Measurements from ENCODE around the gene DNAJC28.
A peak's percentile ranks its signal among the peaks of the same experiment; 100 is the strongest.
"Not testable (repeated sequence)": the region's sequence is repeated elsewhere in the genome, so short reads cannot be mapped to it uniquely, and the experiment has no call there.

The DNAJC28 gene

DNA sequence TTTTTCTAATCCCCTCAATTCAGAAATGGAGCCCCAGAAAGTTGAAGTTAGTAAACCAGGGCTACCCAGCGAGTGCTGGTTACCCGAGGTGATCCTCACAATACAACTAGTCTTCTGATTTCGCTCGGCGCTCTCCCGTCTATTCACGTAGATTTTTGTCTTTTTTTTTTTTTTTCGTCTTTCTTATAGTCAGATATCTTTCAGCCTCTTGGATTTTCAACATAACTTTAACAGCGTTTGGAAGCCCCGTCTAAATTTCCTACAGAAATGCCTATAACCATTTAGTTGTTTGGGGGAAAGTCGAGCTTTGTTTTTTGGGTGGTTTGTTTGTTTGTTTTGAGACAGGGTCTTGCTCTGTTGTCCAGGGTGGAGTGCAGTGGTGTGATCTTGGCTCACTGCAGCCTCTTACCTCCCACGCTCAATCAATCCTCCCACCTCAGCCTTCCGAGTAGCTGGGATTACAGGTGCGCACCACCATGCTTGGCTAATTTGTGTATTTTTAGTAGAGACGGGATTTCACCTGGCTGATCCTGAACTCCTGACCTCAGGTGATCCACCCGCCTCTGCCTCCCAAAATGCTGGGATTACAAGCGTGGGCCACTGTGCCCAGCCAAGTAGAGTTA is 10.9 kb downstream of the DNAJC28 start:
- no peak for DNase-seq

DNA sequence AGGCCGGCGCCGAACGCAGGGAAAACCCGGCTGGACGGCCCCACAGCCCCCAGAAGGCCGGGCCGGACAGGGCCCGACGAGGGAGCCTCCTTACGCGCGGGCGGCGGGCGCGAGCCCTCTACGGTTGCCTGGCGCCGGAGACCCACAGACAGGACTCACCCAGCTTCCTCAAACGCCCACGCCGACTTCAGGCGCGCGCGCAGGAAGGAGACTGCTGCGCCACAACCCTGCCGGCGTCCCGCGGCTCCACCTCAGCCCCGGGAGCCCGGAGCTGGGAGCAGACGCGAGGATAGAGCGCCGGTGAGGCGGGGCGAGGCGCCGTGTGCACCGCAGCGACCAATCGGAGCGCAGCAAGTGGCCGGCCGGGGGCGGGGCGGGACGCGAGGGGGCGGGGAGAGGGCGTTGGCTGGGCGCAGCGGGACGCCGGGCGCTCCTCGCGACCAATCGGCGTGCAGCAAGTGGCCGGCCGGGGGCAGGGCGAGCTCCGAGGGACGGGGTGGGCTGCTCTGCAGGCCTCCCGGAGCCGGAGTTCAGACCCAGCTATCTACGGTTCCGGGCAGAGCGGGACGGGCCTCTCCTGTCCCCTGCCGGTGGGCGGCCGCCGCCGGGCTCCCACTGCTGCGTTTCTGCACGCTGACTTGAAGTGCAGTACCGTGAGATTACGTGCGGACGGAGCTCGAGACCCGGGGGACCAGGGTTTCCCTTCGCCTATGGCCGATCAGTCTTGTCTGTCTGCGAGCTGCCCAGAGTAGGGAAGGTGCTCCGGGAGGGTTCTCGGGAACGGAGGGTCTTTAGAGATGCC is 11.6 kb downstream of the DNAJC28 start, which contains the start of gene TMEM50B:
Gene TMEM50B, minus strand, starts transcription at position 296 of the 802 bp plus-strand sequence. CDS start 11,089 bp downstream, outside the sequence.
- peak; percentile 96 to 97 for DNase-seq

DNA sequence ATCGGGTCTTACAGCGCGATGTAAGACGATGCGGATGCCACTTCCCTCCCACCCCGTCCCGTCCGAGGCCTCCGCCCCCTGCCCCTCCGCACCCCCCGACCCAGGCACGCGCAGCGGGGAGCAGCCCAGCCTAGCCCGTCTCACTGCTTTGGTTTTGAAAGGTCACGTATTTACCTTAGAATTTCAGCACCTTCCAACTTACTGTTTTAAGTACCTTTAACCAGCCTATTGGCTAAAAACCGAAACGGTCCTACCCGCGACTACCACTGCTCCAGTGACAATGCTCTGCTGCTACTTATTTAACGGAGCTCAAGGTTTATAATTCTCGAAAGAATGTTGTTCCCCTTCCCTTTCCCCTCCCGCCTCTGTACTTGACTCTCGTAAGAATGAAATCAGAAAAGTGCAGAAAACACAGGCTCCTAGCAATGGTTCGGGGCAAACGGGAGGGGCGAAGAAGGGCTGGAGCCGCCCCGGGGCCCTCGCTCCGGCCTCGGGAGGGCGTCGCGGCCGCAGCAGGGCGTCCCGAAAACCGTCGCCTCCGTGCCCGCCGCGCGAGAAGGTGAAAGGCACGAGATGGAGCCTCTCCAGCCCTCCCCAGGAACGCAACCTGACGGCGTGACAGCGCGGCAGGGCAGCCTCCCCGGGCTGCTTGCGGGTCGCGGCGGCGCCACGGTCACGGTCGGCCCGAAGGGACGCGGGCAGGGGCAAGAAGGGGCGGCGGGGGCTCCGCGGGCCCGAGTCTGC is 12.4 kb downstream of the DNAJC28 start:
- peak; percentile 36 to 55 for DNase-seq

DNA sequence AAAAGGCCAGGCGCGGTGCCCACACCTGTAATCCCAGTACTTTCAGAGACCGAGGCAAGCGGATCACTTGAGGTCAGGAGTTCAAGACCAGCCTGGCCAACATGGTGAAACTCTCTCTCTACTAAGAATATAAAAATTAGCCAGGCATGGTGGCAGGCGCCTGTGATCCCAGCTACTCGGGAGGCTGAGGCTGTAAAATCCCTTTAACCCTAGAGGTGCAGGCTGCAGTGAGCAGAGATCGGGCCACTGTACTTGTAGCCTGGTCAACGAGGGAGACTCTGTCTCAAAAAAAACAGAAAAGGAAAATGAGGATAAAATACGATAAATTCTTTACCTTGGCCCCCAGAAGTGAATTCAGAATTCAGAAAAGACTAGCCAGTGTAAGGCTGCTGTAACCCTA is 13.3 kb downstream of the DNAJC28 start:
- no peak for DNase-seq

DNA sequence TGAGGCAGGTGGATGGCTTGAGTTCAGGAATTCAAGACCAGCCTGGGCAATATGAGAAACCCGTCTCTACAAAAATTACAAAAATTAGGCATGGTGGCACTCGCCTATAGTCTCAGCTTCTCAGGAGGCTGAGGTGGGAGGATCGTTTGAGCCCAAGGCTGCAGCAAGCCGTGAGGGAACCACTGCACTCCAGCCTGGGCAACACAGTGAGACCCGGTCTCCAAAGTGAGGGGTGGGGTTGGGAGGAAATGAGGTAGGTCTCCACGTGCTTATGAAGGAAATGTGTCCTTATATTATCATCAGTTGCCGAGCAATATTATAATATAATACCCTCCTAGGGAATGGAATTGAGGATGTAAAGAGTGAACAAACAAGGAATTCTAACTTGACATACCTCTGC is 14.4 kb downstream of the DNAJC28 start:
- DNase-seq, result no peak

DNA sequence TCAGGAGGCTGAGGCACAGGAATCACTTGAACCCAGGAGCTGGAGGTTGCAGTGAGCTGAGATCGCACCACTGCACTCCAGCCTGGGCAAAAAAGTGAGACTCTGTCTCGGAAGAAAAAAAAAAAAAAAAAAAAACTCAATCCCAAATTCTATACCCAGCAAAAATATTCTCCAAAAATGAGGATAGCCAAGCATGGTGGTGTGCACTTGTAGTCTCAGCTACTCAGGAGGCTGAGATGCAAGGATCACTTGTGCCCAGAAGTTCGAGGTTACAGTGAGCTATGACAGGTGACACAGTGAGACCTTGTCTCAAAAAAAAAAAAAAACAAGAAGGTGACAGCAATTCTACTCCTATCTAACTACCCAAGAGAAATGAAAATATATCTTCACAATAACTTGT is 18.2 kb downstream of the DNAJC28 start:
- no peak for DNase-seq

DNA sequence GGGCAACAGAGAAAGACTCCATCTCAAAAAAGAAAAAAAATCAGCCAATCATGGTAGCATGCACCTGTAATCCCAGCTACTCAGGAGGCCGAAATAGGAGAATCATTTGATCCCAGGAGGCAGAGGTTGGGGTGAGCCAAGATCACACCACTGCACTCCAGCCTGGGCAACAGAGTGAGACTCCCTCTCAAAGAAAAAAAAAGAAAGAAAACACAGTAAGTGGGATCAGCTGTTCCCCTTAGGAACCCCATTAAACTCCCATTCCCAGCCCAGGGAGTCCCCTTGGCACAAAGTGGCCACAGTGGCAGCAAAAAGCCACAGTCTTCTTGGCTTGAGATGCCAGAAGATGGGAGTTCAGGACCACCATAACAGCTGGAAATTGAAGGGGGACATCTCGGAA is 20.8 kb downstream of the DNAJC28 start:
- no peak for DNase-seq

DNA sequence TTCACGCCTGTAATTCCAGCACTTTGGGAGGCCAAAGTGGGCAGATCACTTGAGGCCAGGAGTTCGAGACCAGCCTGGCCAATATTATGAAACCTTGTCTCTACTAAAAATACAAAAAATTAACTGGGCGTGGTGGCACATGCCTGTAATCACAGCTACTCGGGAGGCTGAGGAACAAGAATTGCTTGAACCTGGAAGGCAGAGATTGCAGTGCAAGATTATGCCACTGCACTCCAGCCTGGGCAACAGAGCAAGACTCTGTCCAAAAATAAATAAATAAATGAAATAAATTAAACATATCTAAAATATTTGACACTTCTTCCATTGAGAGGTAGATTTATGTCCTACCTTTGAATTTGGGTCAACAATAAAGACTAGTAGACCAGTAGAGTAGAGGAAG is 22.3 kb downstream of the DNAJC28 start:
- DNase-seq, result not testable (repeated sequence)

DNA sequence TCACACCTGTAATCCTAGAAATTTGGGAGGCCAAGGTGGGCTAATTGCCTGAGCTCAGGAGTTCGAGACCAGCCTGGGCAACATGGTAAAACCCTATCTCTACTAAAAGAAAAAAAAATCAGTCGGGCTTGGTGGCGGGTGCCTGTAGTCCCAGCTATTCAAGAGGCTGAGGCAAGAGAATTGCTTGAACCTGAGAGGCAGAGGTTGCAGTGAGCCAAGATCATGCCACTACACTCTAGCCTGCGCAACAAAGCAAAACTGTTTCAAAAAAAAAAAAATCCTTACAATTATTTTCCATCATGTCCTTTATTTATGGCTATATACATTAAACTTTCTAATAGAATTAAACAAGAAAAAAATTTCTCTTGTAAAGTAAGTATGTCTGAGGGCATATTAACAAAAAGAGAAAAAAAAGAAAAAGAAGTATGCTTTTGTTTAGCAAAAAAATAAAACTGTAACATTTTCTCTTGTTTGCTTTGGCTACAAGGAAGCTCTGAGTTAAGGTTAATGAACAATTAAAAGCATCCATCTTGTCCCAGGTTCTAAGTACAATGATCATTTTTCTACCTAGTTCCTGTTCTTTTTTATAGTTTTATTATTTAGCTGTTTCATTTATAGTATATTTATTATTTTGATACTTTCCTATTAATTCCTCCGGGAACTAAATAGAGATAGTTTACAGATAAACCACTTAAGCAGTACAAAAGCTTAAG is 29.8 kb downstream of the DNAJC28 start:
- no peak for DNase-seq

DNA sequence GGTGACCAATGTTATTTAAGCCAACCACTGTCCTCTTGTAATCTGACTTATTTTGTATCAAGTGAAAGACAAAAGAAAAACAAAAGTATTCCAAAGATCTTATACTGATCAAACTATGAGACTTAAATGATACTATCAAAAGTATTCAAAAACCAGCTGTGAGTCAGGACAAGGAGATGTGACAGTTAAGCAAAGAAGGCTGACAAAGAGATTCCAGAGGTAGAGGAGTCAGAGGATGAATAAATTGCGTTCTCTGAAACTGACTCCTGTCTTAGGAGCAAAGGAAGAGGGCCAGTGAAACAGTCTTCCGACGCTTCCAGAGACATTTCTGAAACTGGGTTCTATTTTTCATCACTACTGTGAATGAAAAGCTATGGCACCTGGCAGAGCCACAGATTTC is 32.7 kb downstream of the DNAJC28 start:
- no peak for DNase-seq

DNA sequence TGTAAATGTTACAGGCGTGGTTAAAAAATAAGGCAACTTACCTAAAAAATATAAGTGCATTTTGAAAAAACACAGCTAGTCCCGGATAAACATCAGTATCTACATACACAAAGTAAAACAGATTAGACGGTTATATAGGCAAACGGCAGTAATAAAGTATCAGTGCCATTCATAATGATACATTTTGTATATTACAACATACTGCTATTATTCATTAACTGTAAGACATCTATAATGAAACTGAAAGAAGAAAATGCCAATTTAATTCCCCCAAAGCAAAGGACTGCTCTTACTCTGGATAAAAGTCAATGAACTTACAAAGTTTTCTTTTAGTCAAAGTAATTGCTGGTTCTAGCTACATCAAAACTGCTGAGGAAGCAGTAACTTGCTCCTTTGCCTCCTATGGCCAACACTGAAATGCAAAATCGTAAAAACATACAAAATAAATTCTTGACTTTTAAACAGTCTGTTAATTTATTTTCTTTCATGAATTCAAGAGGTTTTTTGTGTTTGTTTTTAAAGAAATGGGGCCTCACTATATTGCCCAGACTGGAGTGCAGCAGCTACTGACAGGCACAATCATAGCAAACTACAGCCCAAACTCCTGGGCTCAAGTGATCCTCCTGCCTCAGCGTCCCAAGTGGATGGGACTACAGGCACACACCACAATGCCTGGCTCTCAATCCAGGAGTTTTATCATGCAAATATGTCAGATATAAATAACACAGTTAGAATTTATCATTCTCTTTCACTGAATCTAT is 35.6 kb downstream of the DNAJC28 start:
- DNase-seq, result no peak

DNA sequence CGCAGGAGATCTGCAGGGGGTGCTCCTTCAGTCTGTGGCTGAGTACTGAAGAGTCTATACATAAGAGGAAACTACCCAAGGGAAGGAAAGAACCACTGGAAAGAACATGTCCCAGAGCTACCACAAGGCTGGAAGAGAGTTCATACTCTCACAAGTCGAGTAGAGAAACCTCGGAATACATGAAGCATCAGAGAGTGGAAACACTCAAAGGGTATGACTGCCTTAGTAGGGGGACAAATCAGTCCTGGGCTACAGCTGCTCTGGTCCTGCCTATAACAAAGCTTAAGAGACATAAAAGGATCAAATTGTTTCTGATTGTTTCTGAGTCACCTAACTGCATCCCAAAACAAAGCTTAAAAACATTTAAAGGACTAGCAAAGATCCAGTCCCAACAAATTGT is 39.2 kb downstream of the DNAJC28 start:
- DNase-seq, result no peak

DNA sequence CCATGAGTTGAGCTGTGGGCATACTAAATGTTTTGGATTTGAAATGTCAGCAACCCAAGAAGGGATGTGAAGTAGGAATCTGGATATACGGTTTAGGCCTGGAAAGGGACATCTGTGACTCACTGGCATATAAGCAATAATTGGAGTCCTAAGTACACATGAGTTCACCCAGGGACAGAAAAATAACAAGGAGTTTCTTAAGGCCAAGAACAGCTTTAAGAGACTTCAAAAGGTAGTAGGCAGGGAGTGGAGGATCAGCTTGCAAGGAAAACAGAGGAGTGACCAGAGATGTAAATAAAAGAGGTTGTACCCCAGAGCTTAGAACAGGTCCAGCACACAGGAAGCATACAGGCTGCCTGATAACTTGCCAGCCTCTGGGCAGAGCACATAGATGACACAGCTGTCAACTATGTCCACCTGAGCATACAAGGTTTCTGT is 39.9 kb downstream of the DNAJC28 start:
- no peak for DNase-seq

DNA sequence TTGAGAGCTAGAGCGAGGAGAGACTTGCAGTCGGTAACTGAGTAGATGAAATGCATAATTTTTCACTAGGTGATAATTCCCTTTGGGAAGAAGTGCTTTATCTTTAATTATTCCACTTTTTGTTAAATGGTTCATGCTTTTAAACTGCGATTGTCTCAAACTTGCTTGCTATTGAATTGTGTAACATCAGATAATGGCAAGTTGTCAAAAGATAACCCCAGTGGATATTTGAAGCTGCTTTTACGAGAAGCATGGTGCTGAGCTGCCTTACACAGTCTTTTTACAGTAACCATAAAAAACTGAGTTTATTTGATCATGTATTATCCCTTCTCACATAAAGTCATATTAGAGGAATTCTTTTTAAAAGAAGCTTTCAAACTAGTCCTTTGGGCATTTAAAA is 41.9 kb downstream of the DNAJC28 start:
- DNase-seq, result no peak

DNA sequence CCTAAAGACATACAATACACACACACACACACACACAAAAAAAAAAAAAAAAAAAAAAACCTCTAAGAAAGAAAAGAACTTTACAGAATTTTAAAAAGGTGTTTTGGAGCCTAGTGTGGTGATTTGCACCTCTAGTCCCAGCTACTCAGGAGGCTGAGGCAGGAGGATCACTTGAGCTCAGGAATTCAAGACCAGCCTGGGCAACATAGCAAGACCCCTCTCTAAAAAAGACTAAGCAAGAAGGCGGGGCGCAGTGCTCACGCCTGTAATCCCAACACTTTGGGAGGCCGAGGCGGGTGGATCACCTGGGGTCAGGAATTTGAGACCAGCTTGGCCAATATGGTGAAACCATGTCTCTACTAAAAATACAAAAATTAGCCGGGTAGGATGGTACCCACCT is 44.9 kb downstream of the DNAJC28 start:
- not testable (repeated sequence) for DNase-seq

DNA sequence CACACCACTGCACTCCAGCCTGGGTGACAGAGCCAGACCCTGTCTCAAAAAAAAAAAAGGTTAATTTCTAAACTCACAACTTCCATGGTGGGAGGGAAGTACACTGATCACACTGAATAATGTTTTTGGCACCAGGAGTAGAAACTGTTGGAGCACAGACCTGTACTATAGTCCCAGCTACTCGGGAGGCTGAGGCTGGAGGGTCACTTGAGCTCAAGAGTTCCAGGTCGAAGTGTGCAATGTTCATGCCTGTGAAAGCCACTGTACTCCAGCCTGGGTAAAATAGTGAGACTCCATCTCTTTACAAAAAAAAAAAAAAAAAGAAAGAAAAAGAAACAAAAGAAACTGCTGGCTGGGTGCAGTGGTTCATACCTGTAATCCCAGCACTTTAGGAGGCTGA is 47.0 kb downstream of the DNAJC28 start:
- no peak for DNase-seq

DNA sequence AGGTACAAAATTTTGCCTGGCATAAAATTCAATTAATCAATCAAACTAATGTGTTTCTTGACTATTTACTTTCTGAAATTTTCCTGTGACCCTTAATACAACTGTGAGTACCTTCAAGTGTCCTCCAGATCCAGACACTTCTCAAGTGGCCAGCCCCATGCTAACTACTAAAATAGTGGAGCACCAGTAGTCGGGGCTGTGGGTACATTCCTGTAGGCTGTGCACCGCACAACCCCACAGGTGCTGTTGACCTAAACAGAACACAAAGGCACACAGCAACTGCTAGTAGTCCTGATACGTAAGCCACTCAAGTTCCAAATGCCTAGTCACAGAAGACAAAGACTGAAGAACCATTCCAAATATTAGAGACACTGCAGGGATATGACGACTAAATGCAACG is 48.3 kb downstream of the DNAJC28 start:
- no peak for DNase-seq

DNA sequence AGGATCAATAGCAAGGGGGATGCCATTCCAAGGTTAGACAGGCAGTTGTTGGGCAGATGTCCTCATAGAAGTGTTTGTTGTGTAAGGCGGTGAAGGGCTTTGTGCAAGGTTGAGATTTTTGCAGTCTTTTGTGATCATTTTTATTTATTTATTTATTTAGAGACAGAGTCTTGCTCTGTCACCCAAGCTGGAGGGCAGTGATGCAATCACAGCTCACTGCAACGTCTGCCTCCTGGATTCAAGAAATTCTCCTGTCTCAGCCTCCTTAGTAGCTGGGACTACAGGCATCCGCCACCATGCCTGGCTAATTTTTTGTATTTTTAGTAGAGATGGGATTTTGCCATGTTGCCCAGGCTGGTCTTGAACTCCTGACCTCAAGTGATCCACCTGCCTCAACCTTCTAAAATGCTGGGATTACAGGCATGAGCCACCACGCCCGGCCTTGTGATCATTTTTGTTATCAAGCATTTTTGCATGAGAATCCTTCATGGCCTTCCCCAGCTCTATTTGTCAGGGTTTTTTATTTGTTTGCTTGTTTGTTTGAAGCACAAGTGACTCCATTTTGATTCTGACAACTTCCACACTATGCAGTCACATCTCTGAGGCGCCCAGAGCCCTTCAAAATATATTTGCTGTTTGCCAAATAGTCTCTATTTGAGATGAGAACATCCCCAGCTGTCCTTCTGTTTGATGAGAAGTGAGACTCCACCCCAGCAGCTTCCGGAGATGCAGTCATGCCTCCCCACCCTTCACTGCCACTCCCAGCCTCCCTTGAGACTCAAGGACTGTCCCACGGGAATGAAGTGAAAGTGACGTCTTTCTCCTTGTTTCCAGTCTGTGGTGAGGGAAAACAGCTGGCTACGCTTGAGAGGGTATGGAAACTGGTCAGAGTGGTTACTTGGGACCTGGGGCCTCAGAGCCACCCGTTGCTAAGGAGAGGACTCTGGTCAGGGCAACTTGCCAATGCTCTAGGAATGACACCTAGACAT is 49.7 kb downstream of the DNAJC28 start:
- peak in 1 of 2 donors; percentile 62 for DNase-seq

All from CD4-positive, alpha-beta T cell treated with Interleukin-4 for 1 hour (primary cell).